AG08395 (cell line): ENCODE data around the gene CDO1.

Experiments
- DNase-seq: peaks from one replicate; pipeline ENCODE4 v3.0.0; 2012; ENCODE audit warnings: mixed read lengths, low spot score

Gene CDO1

DNA sequence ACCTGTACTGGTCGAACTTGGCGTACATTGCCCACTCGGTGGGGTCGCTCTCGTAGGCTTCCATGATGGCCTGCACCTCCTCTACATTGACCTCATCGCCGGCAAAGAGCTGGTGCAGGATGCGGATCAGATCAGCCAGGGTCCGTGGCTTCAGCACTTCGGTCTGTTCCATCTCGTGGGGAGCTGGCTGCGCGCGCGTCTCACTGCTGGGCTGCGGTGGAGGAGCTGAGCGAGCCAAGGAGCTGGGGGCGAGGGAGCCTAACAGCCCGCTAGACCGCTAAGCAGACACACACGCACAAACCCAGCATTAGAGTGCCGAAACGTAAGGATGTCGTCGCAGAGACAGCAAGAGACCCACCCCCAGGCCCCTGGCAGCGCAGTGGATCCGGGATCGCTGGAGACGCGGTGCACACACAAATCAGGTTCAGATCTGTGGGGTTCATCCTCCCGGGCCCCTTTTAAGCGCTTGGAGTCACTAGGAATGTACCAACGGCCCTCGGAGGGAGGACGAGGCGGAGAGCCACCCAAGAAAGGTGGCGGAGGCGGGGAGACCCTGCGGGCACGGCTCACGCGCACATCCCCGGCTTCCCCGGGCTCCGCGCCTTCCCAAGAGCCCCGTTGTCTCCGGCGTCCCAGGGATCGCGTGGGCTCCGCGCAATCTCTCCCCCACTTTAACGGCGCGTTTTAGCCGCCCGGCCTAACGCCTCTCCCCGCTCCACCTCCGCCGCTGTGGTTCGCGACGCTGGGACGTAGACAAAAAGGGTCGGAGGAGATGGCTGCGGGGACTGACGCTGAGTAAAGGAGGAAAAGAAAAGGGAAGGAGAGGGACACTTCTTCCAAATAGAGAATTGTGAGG lies at the start of gene CDO1:
CDO1 (minus strand) TSS at position 434 of the 856 bp plus-strand sequence; CDS start at position 172, 262 bp downstream.
- DNase-seq: peak; percentile 38

DNA sequence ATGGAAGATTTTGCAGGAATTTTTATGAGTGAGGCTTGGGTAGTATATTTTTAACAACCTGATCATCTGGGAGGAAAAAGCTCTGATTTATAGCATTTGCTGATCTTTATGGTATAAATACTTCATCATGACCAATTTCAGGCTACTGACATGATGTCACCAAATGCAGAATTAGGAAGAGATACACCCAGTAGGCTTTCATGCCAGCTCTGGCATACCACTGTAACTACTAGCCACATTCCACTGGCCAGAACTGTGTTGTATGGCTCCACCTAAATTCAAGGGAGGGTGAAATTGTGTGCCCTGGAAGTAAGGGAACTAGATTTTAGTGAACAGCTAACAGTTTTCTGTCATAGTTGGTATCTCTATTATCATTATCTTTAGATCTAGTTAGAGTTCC lies 42.9 kb upstream of the CDO1 start:
- peak; percentile 59 for DNase-seq

DNA sequence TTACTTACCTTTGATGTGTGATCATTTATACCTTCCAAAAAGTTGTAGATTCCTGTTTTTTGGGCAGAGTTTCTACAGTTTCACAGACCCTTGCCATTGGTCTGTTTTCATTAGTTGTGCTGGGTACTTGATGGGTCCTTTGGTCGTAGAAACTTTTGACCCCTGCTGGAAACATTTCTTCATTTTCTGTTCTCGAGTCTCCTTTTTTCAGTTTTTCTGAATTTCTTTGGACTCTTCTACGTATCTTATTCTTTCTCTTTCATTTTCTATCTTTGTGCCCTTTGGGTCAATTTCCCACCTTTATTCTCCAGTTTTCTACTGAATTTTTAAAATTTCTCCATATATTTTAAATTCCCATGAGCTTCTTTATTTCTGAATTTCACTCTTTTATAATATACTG lies 41.9 kb upstream of the CDO1 start:
- no peak for DNase-seq

GRCh38 chr5:115857626-115858349 lies 41.3 kb upstream of the CDO1 start:
- DNase-seq: no peak

- DNase-seq: no peak
Observed at GRCh38 chr5:115857057-115857479, 40.6 kb upstream of the CDO1 start.

GRCh38 chr5:115855959-115856358 lies 39.5 kb upstream of the CDO1 start:
- no peak for DNase-seq

- no peak for DNase-seq
Observed at GRCh38 chr5:115854139-115854538, 37.7 kb upstream of the CDO1 start.

DNA sequence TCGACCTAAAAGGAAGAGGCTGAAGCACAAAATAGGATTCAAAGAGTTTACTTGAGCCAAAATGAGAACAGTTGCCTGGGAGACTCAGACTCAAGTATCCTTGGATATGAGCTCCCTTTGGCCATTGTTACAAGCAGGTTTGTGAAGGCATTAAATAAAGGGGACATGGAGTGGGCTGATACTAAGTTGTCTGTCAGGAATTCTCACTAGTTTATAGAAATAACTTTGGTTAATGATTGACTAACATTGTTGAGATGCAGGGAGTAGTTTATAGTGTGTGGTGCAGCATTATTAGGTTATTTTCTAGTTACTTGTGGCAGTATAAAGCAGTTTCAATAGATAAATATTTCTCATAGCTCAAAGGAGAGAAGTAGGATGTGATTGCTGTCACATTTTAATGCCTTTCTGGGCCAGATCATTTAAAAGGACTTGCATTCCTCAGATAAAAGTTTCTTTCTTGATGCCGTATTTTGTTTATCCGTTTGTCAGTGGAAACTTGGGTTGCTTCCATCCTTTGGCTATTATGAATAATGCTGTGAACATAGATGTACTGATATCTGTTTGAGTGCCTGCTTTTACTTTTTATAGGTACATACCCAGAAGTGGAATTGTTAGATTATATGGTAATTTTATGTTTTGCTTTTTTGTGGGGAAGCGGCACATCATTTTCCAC lies 34.4 kb upstream of the CDO1 start:
- DNase-seq: peak; percentile 7

DNA sequence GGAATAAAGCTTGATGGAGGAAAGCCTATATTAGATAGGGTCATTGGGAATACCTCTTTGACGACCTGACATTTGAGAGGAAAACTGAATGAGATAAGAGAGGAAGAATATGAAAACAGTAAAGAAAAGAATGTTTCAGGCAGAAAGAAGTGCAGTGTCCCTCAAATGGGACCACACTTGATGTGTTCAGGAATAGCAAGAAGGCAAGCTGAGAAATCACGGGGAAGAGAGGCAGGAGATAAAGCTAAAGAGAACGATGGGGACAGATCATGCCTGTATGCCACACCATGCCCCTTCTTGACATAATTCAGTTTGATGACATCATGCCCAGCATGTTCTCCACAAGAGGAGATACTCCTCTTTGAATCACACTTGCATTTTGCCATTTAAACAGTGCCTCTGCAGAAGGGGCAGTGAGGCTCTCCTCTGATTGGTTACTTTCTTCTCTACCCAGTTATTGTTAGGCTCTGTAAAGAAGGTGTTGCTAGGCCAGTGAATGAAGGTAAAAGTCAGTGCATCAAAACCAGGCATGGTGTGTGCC lies 32.9 kb upstream of the CDO1 start:
- no peak for DNase-seq

DNA sequence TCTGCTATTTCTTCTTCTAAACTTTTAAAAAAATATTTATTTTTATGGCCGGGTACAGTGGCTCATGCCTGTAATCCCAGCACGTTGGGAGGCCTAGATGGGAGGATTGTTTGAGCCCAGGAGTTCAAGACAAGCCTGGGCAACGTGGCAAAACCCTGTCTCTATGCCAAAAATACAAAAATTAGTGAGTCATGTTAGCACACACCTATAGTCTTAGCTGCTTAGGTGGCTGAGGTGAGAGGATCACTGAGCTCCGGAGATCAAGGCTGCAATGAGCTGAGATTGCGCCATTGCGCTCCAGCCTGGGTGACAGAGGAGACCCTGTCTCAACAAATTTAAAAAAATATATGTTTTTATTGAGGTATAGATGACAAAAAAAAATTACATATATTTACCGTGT lies 30.8 kb upstream of the CDO1 start:
- no peak for DNase-seq

- DNase-seq: no peak
Observed at GRCh38 chr5:115844321-115844817, 27.9 kb upstream of the CDO1 start.

DNA sequence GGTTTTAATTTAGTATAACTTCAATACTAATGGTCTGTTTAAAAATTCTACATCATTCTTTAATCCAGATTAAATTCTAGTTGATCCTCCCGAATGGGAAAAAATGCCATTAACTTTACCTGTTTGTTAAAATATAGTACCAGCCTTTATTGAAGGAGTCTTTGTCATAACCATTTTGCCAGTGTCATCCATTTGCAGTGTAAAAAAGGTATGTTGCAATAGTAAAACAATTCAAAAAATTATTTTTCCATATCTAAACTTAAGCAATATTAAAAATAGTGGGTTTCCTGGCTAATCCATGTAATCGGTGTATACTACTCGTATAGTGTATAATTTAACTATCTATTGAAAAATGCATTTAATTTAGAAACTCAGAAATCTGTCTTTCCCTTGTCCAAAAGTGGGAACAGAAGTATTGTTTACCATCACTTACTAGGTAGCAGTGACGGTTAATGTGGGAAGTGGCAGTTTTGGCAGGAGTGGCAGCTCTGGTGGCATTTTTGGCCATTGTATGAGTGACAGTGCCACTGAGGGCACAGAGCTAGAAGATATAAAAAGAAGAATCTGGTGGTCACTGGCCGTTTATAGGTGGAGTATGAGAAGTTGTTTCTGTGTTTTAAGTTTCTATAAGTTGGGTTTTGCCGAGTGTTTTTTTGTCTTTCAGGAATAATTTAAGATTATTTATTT lies 27.1 kb upstream of the CDO1 start:
- no peak for DNase-seq

GRCh38 chr5:115842952-115843351 lies 26.5 kb upstream of the CDO1 start:
- DNase-seq: no peak

DNA sequence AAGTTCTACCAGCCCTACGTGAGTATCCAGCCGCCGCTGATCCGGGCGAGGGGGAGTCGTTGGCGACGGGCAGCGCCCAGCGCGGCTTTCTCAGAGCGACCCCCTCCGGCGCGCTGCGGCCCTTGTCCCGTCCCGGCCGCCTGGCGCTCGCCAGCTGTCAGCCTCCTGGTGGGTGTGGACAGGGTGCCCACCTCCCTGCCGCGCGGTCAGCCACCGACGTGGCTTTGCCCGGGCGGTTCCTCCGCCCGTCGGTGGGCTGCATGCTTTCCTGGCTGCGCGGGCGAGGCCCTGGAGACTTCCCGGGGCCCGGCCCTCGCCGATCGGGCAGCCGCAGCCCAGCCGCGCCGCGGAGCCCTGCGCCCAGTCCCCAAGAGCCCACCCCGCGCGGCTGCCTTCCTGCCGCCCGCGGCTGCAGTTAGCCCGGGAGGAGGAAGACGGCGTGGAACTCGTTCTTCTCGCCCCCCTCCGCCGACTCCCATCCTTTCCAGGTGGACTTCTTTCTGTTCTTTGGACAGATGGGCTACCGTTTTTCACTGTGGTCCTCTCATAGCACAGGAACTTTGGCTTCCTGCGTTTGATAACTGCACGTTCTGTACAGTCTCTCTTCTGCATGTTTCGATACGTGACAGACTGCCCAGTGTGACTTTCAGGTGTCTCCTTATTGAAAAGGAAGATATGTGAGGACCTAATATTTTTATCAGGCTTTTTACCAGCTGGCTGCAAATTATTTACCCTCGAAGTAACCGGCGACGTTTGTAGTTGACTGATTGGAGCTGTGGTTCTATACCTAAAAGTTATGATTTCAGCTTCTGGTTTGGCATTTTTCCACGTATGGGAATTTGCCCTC lies 25.9 kb upstream of the CDO1 start:
- peak; percentile 57 for DNase-seq

GRCh38 chr5:115841382-115842088 lies 25.1 kb upstream of the CDO1 start, which contains the start of the genes AP3S1 and ATG12:
Gene AP3S1 (plus strand): TSS chr5:115841935. CDS start chr5:115842038, 103 bp downstream.
Gene ATG12 (minus strand): TSS chr5:115841565. CDS start chr5:115841552, 13 bp downstream.
- DNase-seq: peak; percentile 93

GRCh38 chr5:115840873-115841272 lies 24.4 kb upstream of the CDO1 start:
- DNase-seq: no peak

- DNase-seq: peak; percentile 52
Observed at GRCh38 chr5:115838885-115839518, 22.5 kb upstream of the CDO1 start.

DNA sequence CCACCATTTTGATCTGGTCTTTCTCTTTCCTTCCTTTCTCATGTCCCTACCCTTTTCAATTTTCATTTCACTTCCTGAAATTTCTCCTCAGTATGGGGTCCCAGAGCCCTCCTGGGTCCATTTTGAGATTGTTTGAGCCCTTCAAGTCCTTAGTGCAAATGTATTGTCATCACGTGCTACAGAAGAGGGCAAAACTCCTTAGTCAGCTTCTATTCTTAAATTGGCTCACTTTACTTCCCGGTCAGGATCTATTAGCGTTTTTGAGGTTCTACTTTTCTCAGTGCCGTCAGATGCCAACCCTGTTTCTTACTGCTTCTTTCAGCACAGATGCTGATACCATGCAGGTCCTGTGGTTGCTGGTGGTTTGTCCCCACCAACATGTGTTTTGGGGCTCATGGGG lies 19.0 kb upstream of the CDO1 start:
- no peak for DNase-seq

- DNase-seq: peak; percentile 67
Observed at GRCh38 chr5:115831163-115831768, 14.8 kb upstream of the CDO1 start.
